ENCODE data around the gene APBA2.
"Not testable (repeated sequence)": the region's sequence is repeated elsewhere in the genome, so short reads cannot be mapped to it uniquely, and the experiment has no call there.

DNA sequence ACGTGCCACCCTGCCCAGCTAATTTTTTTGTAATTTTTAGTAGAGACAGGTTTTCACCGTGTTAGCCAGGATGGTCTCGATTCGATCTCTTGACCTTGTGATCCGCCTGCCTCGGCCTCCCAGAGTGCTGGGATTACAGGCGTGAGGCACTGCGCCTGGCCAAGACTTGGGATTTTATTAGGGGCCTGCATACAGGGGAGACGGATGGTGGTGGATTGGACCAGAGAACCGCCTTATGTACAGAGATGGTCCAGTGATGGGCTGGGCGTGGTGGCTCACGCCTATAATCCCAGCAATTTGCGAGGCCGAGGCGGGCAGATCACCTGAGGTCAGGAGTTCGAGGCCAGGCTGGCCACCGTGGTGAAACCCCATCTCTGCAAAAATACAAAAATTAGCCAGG lies 139.6 kb downstream of the APBA2 start:
- not testable (repeated sequence) for TF ChIP-seq EZH2 (IDR thresholded peaks at IDR 0.05; ENCODE audit: borderline replicate concordance, low read length)
- TF ChIP-seq, protein P1, sequence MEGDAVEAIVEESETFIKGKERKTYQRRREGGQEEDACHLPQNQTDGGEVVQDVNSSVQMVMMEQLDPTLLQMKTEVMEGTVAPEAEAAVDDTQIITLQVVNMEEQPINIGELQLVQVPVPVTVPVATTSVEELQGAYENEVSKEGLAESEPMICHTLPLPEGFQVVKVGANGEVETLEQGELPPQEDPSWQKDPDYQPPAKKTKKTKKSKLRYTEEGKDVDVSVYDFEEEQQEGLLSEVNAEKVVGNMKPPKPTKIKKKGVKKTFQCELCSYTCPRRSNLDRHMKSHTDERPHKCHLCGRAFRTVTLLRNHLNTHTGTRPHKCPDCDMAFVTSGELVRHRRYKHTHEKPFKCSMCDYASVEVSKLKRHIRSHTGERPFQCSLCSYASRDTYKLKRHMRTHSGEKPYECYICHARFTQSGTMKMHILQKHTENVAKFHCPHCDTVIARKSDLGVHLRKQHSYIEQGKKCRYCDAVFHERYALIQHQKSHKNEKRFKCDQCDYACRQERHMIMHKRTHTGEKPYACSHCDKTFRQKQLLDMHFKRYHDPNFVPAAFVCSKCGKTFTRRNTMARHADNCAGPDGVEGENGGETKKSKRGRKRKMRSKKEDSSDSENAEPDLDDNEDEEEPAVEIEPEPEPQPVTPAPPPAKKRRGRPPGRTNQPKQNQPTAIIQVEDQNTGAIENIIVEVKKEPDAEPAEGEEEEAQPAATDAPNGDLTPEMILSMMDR (IDR thresholded peaks at IDR 0.05; ENCODE audit: low read length) = not testable (repeated sequence)

All from OCI-LY1 (cell line).